Stimulated activated CD4-positive, alpha-beta T cell treated with anti-CD3 and anti-CD28 coated beads, Interleukin-15, amount 100 ng/mL, for 48 hours (primary cell): Measurements from ENCODE around the gene SLC6A13.
"Not testable (repeated sequence)": the region's sequence is repeated elsewhere in the genome, so short reads cannot be mapped to it uniquely, and the experiment has no call there.

ENCODE experiments used
- DNase-seq, 2 donors: peaks; one replicate each; pipeline ENCODE4 v3.0.0-alpha.2; 2020; ENCODE audit warnings: low read depth in 2 of 2

Gene SLC6A13

GRCh38 chr12:233615-233968, 29.0 kb downstream of the SLC6A13 start:
- no peak for DNase-seq

- DNase-seq = no peak
These were observed 29.7 kb downstream of the SLC6A13 start for GRCh38 chr12:232731-233614.

GRCh38 chr12:230925-231671, 31.5 kb downstream of the SLC6A13 start:
- DNase-seq = no peak

GRCh38 chr12:229441-230191, 33.0 kb downstream of the SLC6A13 start:
- no peak for DNase-seq

- no peak for DNase-seq
These were observed 33.8 kb downstream of the SLC6A13 start for GRCh38 chr12:228846-229200.

GRCh38 chr12:227923-228845, 34.5 kb downstream of the SLC6A13 start:
- DNase-seq = no peak

GRCh38 chr12:227286-227915, 35.2 kb downstream of the SLC6A13 start:
- no peak for DNase-seq

- DNase-seq = no peak
These were observed 36.2 kb downstream of the SLC6A13 start for GRCh38 chr12:226401-226800.

- no peak for DNase-seq
These were observed 37.6 kb downstream of the SLC6A13 start for GRCh38 chr12:225012-225411.

GRCh38 chr12:224330-224729, 38.3 kb downstream of the SLC6A13 start:
- DNase-seq = no peak

- no peak for DNase-seq
These were observed 38.8 kb downstream of the SLC6A13 start for GRCh38 chr12:223841-224240.

- DNase-seq = no peak
These were observed 40.9 kb downstream of the SLC6A13 start for GRCh38 chr12:221736-222135.

GRCh38 chr12:220946-221550, 41.6 kb downstream of the SLC6A13 start:
- no peak for DNase-seq

- no peak for DNase-seq
These were observed 42.1 kb downstream of the SLC6A13 start for GRCh38 chr12:220491-220890.

- DNase-seq = peak; percentile 68 to 69
These were observed 42.7 kb downstream of the SLC6A13 start for GRCh38 chr12:219891-220352.

- DNase-seq = no peak
These were observed 43.7 kb downstream of the SLC6A13 start for GRCh38 chr12:218728-219590.

GRCh38 chr12:218221-218620, 44.4 kb downstream of the SLC6A13 start:
- no peak for DNase-seq

GRCh38 chr12:217029-217428, 45.6 kb downstream of the SLC6A13 start:
- not testable (repeated sequence) for DNase-seq

GRCh38 chr12:215116-215515, 47.5 kb downstream of the SLC6A13 start:
- DNase-seq = no peak
